A549 (cell line): ENCODE results near the gene SLIT3. TPM values are rescaled to one million over a fixed set of nuclear protein-coding genes. Genes with fewer than 3 reads are reported as not detected.

Experiments
- ATAC-seq, 2 experiments: fragments of 200-7000 bp in 1 of 2; fragments of >200 bp in 1 of 2; cut with Nextera tagmentation in 1 of 2; cut with Tn5 transposase in 1 of 2; 3 replicates each; pipeline versions ENCODE4 v1.8.0 to v1.9.1; 2018 to 2020; ENCODE audit warnings: mild to moderate bottlenecking in 1 of 2, moderate library complexity in 1 of 2
- CTCF ChIA-PET: fragments of 300-600 bp; sonication (Branson Sonifier 250); formaldehyde crosslinking; extraction: SDS; loops from one replicate; lab custom pipeline; 2021; ENCODE audit warnings: antibody characterized with exemption, inconsistent platforms; lab: Yijun Ruan, JAX
- POLR2A ChIA-PET: fragments of 350-600 bp; formaldehyde crosslinking; extraction: SDS; loops from one replicate; lab custom pipeline; 2021; ENCODE audit warnings: antibody characterized with exemption, inconsistent platforms; lab: Yijun Ruan, JAX
- DNase-seq, 2 experiments: peaks; one replicate each; pipeline versions ENCODE4 v3.0.0 to v3.0.0-alpha.2; 2011 to 2016; ENCODE audit warnings: low read depth in 1 of 2, low spot score in 1 of 2
- FAIRE-seq: peaks from 2 replicates; lab custom pipeline; 2011; peaks lifted over from hg19 to GRCh38; lab: Jason Lieb, UNC
- H3K27ac ChIP-seq, 2 experiments: fragments of >200 bp; sonication (Bioruptor Twin); formaldehyde crosslinking; 3 replicates each; pipeline ENCODE4 v1.5.1; 2016 to 2017
- H3K4me1 ChIP-seq: fragments of >200 bp; sonication (Bioruptor Twin); formaldehyde crosslinking; 3 replicates; pipeline ENCODE4 v1.6.1; 2016
- H3K4me2 ChIP-seq: fragments of >200 bp; sonication (Bioruptor Twin); formaldehyde crosslinking; 3 replicates; pipeline ENCODE4 v1.6.1; 2016
- H3K4me3 ChIP-seq: fragments of >200 bp; sonication (Bioruptor Twin); formaldehyde crosslinking; 3 replicates; pipeline ENCODE4 v1.5.1; 2016
- H3K9me3 ChIP-seq: fragments of >200 bp; sonication (Bioruptor Twin); formaldehyde crosslinking; 3 replicates; pipeline ENCODE4 v1.6.1; 2016
- CBX8 ChIP-seq: fragments of 200-600 bp; sonication (generic); IDR thresholded peaks from 2 replicates; pipeline ENCODE4 v1.6.1; 2016
- CEBPB ChIP-seq, 2 experiments: fragments of >200 bp in 1 of 2; sonication (Bioruptor Twin) in 1 of 2; formaldehyde crosslinking in 1 of 2; IDR thresholded peaks; 2 replicates each; pipeline ENCODE4 v1.6.1; 2012 to 2016
- EHMT2 ChIP-seq: fragments of 200-600 bp; sonication (generic); IDR thresholded peaks from 2 replicates; pipeline ENCODE4 v1.6.1; 2016; ENCODE audit warnings: antibody characterized with exemption, low read depth, mild to moderate bottlenecking, moderate library complexity
- ESRRA ChIP-seq: fragments of 150-350 bp; IDR thresholded peaks from 2 replicates; pipeline ENCODE4 v1.6.1; 2014; ENCODE audit warnings: mild to moderate bottlenecking, low read length, borderline replicate concordance
- FOSL2 ChIP-seq, 2 experiments: fragments of 450-650 bp in 1 of 2; fragments of >200 bp in 1 of 2; sonication (Bioruptor Twin) in 1 of 2; formaldehyde crosslinking; IDR thresholded peaks; 2 replicates each; pipeline versions ENCODE4 v1.5.0 to v1.6.1; 2016 to 2020; ENCODE audit warnings: mild to moderate bottlenecking in 1 of 2, moderate library complexity in 1 of 2
- FOXS1 ChIP-seq: fragments of 250-450 bp; sonication (Bioruptor Pico); IDR thresholded peaks from 2 replicates; pipeline ENCODE4 v1.5.0; 2020; ENCODE audit warnings: mild to moderate bottlenecking, moderate library complexity
- JUNB ChIP-seq: fragments of >200 bp; sonication (Bioruptor Twin); formaldehyde crosslinking; IDR thresholded peaks from 2 replicates; pipeline ENCODE4 v1.6.1; 2016
- MAFK ChIP-seq: fragments of 450-650 bp; IDR thresholded peaks from 2 replicates; pipeline ENCODE4 v1.6.1; 2014; ENCODE audit not compliant: partially characterized antibody
- POLR2A ChIP-seq: IDR thresholded peaks from 2 replicates; pipeline ENCODE4 v1.6.1; 2012; ENCODE audit warnings: mild to moderate bottlenecking, low read length
- RAD21 ChIP-seq, 2 experiments: fragments of >200 bp in 1 of 2; sonication (Bioruptor Twin) in 1 of 2; formaldehyde crosslinking in 1 of 2; IDR thresholded peaks in 1 of 2; conservative IDR thresholded peaks in 1 of 2; 2 replicates in 1 of 2; 3 replicates in 1 of 2; pipeline ENCODE4 v1.6.1; 2012 to 2018; ENCODE audit warnings: inconsistent platforms in 1 of 2
- RARB ChIP-seq: fragments of 250-450 bp; sonication (Bioruptor Pico); IDR thresholded peaks from 2 replicates; pipeline ENCODE4 v1.8.0; 2021; ENCODE audit warnings: mild to moderate bottlenecking, moderate library complexity
- SMC3 ChIP-seq: fragments of >200 bp; sonication (Bioruptor Twin); formaldehyde crosslinking; IDR thresholded peaks from 3 replicates; pipeline ENCODE4 v1.6.1; 2018; ENCODE audit warnings: inconsistent platforms
- TP53 ChIP-seq: fragments of 250-450 bp; sonication (Bioruptor Pico); IDR thresholded peaks from 2 replicates; pipeline ENCODE4 v1.5.0; 2021; ENCODE audit warnings: mild to moderate bottlenecking, moderate library complexity
- WGBS: methylation state at CpG from one replicate; pipeline ENCODE4 v1.1.6; 2017; ENCODE audit errors: missing lambda C conversion rate; 5-methylcytosine and 5-hydroxymethylcytosine counted together
- polyA plus RNA-seq, 4 experiments: library from polyadenylated mRNA; depleted of rRNA in 3 of 4; stranded (reverse); fragments of >200 nt; fragmentation: RNase III in 1 of 4; extraction: RNeasy Plus Mini Kit Qiagen cat#74134 plus additional on column Dnase treatment in 1 of 4; gene quantifications; 2 replicates in 3 of 4; 3 replicates in 1 of 4; pipeline ENCODE4 v1.2.3, GENCODE V29; 2011 to 2017
- TF ChIP-seq, protein P1 (sequence below): fragments of 150-350 bp; IDR thresholded peaks from 2 replicates; pipeline ENCODE4 v1.6.1; 2014; ENCODE audit warnings: low read depth, mild to moderate bottlenecking, low read length
- TF ChIP-seq, protein P2 (sequence below): fragments of >200 bp; sonication (Bioruptor Twin); formaldehyde crosslinking; IDR thresholded peaks from 3 replicates; pipeline ENCODE4 v1.5.1; 2016

Gene SLIT3
- polyA plus RNA-seq, 2 of the 4 experiments (the other 2 are of a cell fraction), result 12.7 to 22.9 TPM

DNA sequence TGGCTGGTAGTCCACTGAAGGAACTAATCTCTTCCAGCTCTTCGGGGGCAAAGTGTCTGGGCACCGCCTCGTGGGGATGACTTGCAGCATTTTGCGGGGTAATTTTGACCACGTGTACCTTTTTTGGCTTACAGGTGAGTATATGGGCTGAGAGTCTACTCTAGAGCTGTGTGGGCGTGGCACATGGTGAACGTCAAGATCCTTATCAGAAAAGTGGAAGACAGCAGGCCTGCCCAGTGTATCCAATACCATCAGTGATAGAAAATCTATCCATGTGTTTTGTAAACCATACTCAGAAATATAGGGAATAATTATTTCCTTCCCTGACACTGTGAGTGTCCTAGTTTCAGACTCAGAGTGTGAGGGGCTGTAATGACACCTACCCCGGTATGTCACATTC is 148.5 kb downstream of the SLIT3 start:
- no peak for ATAC-seq
- Histone ChIP-seq H3K4me2 (no peak overlapping the region), H3K4me3 (no peak overlapping the region), H3K27ac (peak overlapping the region in 1 of 2 experiments; percentile 66; a peak in 3 of 6 replicates), H3K9me3 (no peaks in the 10 kb centered on the region), H3K4me1 (peaks cover 40% of the 10 kb centered on the region)
- FAIRE-seq, result no peak
- ChIA-PET POLR2A (interaction anchor here (1.0 kb wide), 1 partner anchor 9 kb away, joined by 3 read pairs; no protein-coding TSS in a partner anchor), CTCF (interaction anchor here (1.2 to 5.6 kb wide), 3 partner anchors 8 to 149 kb away, joined by 3 to 19 read pairs (median 3); partner anchors contain the start of gene SLIT3)
- TF ChIP-seq FOSL2 (IDR thresholded peaks at IDR 0.05), result no peak
- TF ChIP-seq FOSL2 (CRISPR knock-in tag; IDR thresholded peaks at IDR 0.05), result no peak
- TF ChIP-seq, protein P1, sequence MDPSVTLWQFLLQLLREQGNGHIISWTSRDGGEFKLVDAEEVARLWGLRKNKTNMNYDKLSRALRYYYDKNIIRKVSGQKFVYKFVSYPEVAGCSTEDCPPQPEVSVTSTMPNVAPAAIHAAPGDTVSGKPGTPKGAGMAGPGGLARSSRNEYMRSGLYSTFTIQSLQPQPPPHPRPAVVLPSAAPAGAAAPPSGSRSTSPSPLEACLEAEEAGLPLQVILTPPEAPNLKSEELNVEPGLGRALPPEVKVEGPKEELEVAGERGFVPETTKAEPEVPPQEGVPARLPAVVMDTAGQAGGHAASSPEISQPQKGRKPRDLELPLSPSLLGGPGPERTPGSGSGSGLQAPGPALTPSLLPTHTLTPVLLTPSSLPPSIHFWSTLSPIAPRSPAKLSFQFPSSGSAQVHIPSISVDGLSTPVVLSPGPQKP, result no peak
- TF ChIP-seq RAD21 (conservative IDR thresholded peaks at IDR 0.05 in 1 of 2, IDR thresholded peaks at IDR 0.05 in 1 of 2), result no peak
- DNase-seq, result no peak
- 96% methylated on average over 8 of the region's 8 CpGs for WGBS

DNA sequence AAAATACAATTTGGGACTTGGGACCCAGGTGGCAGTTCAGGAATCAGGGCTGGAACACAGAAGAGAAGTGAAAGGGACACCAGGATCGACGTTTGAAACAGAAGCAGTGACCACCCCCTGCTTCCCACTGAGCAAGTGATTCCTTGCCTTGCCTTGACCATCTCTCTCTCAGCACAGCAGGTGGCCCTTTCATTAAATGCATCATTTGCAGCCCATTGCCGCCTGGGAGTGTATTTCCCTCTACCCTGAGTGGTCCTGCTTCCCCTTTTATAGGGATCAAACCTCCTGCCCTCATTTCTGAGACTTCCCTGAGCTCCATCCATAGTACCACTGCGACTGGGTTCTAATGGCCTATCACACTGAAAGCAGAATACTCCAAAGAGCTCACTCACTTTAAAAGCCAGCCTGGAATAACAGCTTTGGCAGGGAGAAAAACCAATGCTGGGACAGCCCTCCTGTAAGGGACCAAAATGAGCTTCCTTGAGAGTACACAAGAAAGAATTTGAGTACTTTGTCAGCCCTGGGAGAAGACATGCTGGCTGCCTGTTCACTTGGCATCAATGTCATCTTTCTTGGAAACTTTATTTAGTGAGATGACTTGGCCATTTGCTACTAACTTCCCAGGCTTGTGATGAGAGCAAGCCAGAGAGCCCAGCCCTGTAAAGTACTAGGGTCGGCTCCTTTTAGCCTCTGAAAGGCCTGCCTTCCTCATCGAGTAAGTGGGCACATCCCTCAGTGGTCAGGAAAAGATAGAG is 149.7 kb downstream of the SLIT3 start:
- H3K4me3 ChIP-seq, result no peak overlapping the region
- H3K4me2 ChIP-seq, result no peak overlapping the region
- ATAC-seq (no peak), DNase-seq (no peak), FAIRE-seq (no peak)
- ChIA-PET POLR2A (no interaction called here), CTCF (interaction anchor here (1.2 to 5.6 kb wide), 3 partner anchors 10 to 150 kb away, joined by 3 to 19 read pairs (median 4); partner anchors contain the start of gene SLIT3)
- TF ChIP-seq, protein P2, sequence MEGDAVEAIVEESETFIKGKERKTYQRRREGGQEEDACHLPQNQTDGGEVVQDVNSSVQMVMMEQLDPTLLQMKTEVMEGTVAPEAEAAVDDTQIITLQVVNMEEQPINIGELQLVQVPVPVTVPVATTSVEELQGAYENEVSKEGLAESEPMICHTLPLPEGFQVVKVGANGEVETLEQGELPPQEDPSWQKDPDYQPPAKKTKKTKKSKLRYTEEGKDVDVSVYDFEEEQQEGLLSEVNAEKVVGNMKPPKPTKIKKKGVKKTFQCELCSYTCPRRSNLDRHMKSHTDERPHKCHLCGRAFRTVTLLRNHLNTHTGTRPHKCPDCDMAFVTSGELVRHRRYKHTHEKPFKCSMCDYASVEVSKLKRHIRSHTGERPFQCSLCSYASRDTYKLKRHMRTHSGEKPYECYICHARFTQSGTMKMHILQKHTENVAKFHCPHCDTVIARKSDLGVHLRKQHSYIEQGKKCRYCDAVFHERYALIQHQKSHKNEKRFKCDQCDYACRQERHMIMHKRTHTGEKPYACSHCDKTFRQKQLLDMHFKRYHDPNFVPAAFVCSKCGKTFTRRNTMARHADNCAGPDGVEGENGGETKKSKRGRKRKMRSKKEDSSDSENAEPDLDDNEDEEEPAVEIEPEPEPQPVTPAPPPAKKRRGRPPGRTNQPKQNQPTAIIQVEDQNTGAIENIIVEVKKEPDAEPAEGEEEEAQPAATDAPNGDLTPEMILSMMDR, result no peak
- TF ChIP-seq RARB (CRISPR knock-in tag) (no peak), EHMT2 (no peak), ESRRA (no peak), TP53 (CRISPR knock-in tag) (no peak), CEBPB (IDR thresholded peaks at IDR 0.05) (no peak), CBX8 (no peak)
- peak overlapping the region in 1 of 2 experiments; percentile 2; a peak in 1 of 6 replicates for H3K27ac ChIP-seq
- WGBS, result 83% methylated on average over 6 of the region's 6 CpGs
- peaks cover 28% of the 10 kb centered on the region for H3K4me1 ChIP-seq
- no peaks in the 10 kb centered on the region for H3K9me3 ChIP-seq

DNA sequence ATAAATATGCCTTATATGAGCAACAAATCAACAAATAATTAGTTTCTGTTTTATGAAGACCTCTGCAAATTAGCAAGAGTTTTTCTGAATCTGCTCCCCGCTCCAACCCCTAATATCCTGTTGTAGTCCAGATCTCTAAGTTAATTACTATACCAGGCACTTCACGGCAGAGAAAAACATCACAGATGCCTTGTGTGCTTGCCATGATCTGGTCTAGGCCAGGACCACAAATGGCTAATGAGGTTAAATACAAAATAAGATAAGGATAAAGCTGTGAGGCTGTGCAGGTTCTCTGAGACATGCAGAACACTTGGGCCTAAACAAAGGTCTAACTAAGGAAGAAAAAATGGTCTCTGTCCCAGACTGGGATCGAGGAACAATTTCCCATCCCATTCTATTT is 150.8 kb downstream of the SLIT3 start:
- CTCF ChIA-PET, result interaction anchor here (1.4 to 5.6 kb wide), 2 partner anchors 23 to 152 kb away, joined by 4 to 19 read pairs; partner anchors contain the start of gene SLIT3
- POLR2A ChIA-PET, result no interaction called here
- FAIRE-seq (no peak), ATAC-seq (no peak), DNase-seq (no peak)
- Histone ChIP-seq H3K4me1 (peaks cover 25% of the 10 kb centered on the region), H3K4me3 (no peak overlapping the region), H3K4me2 (no peak overlapping the region), H3K27ac (peak overlapping the region in 1 of 2 experiments; percentile 36; a peak in 1 of 6 replicates), H3K9me3 (no peaks in the 10 kb centered on the region)
- TF ChIP-seq FOSL2 (IDR thresholded peaks at IDR 0.05), result no peak
- TF ChIP-seq FOSL2 (CRISPR knock-in tag; IDR thresholded peaks at IDR 0.05), result no peak
- no peak for TF ChIP-seq RARB (CRISPR knock-in tag)
- WGBS, result 95% methylated on average over 3 of the region's 3 CpGs

DNA sequence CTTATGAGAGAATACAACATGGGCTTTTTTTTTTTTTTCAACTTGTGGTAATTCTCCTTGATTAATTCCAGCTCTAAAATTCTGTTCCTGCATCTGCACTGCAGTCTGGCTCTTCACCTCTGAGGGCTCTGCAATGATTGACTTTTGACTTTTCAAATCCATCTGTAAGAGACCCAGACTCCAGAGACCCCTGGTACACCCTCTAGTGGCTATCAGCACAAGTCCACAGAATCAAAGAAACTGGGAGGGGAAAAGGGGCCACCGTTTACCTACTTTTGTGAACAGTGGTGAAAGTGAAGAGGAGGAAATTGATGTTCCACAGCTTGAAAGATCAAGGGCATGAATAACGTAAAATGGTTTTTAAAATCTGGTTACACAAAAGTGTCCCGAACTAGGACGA is 151.6 kb downstream of the SLIT3 start:
- CTCF ChIA-PET, result interaction anchor here (1.2 to 1.4 kb wide), 2 partner anchors 24 to 36 kb away, joined by 3 to 4 read pairs; no protein-coding TSS in a partner anchor
- no peak for FAIRE-seq
- peak in 1 of 2 experiments; percentile 65; a peak in 2 of 6 replicates for ATAC-seq
- peak; percentile 22 to 30 for DNase-seq
- TF ChIP-seq, protein P2, result peak; percentile 47
- TF ChIP-seq FOXS1 (CRISPR knock-in tag), result no peak
- no peak for TF ChIP-seq POLR2A
- TF ChIP-seq RAD21 (conservative IDR thresholded peaks at IDR 0.05 in 1 of 2, IDR thresholded peaks at IDR 0.05 in 1 of 2), result peak in 1 of 2 experiments; percentile 43; a peak in 2 of 5 replicates
- no peak for TF ChIP-seq MAFK
- TF ChIP-seq SMC3, result peak; percentile 42; the same call in 2 of the 3 replicates
- no peak for TF ChIP-seq JUNB
- TF ChIP-seq, all 56 proteins: peak for 3
- Histone ChIP-seq H3K4me3 (no peak overlapping the region), H3K4me1 (peaks cover 25% of the 10 kb centered on the region), H3K4me2 (no peak overlapping the region), H3K27ac (peak overlapping the region in 1 of 2 experiments; percentile 47; a peak in 2 of 6 replicates), H3K9me3 (no peaks in the 10 kb centered on the region)
- 73% methylated on average over 4 of the region's 4 CpGs for WGBS
- POLR2A ChIA-PET, result no interaction called here
